ENCODE results near the gene GLYATL1B.
"Not testable (repeated sequence)": the region's sequence is repeated elsewhere in the genome, so short reads cannot be mapped to it uniquely, and the experiment has no call there.

GLYATL1B gene

GRCh38 chr11:59086007-59086406, at the start of gene GLYATL1B:
TSS of gene GLYATL1B (plus strand) at chr11:59086307. CDS start at chr11:59086307, 0 bp downstream.
- H3K4me3 ChIP-seq (replicated peaks in 1 of 2; ENCODE audit: low read depth in 2 of 2, low read length in 2 of 2); DNase-seq (ENCODE audit: low read depth in 2 of 2): not testable (repeated sequence)

GRCh38 chr11:59036542-59036941, 49.6 kb upstream of the GLYATL1B start:
- DNase-seq (ENCODE audit: low read depth in 2 of 2); H3K4me3 ChIP-seq (replicated peaks in 1 of 2; ENCODE audit: low read depth in 2 of 2, low read length in 2 of 2): not testable (repeated sequence)

GRCh38 chr11:59037434-59037833, 48.7 kb upstream of the GLYATL1B start:
- not testable (repeated sequence) for DNase-seq (ENCODE audit: low read depth in 2 of 2)

DNA sequence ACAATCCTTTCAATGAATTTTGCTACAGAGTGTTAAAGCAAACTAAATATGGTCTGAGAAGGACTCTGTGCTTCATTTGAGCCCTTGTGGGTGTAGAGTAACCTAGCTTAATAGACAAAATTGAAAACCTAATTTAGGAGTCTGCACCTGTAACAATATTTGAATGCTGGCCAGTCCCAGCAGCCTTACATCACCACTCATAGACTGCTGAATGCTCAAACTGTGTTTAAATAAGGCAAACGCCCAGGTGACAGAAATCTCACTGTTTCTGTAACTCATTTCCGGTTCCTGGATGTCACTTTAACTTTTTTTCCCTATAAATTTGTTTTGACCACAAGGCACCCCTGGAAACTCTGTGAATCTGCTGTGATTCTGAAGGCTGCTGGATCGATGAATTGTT, 45.5 kb upstream of the GLYATL1B start:
- no peak for DNase-seq (ENCODE audit: low read depth in 2 of 2)
- TF ChIP-seq, protein P1, sequence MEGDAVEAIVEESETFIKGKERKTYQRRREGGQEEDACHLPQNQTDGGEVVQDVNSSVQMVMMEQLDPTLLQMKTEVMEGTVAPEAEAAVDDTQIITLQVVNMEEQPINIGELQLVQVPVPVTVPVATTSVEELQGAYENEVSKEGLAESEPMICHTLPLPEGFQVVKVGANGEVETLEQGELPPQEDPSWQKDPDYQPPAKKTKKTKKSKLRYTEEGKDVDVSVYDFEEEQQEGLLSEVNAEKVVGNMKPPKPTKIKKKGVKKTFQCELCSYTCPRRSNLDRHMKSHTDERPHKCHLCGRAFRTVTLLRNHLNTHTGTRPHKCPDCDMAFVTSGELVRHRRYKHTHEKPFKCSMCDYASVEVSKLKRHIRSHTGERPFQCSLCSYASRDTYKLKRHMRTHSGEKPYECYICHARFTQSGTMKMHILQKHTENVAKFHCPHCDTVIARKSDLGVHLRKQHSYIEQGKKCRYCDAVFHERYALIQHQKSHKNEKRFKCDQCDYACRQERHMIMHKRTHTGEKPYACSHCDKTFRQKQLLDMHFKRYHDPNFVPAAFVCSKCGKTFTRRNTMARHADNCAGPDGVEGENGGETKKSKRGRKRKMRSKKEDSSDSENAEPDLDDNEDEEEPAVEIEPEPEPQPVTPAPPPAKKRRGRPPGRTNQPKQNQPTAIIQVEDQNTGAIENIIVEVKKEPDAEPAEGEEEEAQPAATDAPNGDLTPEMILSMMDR (IDR thresholded peaks at IDR 0.05; ENCODE audit: low read depth, low read length), result no peak
- no peak overlapping the region for H3K4me3 ChIP-seq (replicated peaks in 1 of 2; ENCODE audit: low read depth in 2 of 2, low read length in 2 of 2)

More at GRCh38 chr11:59037434-59037833, 48.7 kb upstream of the GLYATL1B start:
- H3K4me3 ChIP-seq (replicated peaks in 1 of 2; ENCODE audit: low read depth in 2 of 2, low read length in 2 of 2), result not testable (repeated sequence)

DNA sequence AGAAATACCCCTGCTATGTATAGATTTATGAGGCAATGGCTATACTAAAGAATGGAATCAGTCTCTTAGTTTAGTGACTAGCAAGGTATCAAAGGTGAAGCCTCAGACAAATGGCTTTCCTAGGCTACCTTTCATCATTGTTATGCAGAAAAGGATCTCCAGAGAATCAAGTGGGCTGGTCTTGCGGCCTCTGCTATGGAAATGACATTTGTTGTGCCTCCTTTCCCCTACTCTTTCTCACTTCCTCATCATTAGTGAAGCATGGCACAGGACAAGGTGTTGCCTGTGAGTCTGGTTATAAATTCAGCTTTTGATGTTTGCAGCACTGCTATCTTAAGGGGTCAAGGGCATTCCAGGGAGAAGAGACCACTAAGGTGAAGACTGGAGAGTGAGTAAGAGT, 34.7 kb upstream of the GLYATL1B start:
- not testable (repeated sequence) for DNase-seq (ENCODE audit: low read depth in 2 of 2); H3K4me3 ChIP-seq (replicated peaks in 1 of 2; ENCODE audit: low read depth in 2 of 2, low read length in 2 of 2)

GRCh38 chr11:59052355-59052754, 33.8 kb upstream of the GLYATL1B start:
- H3K4me3 ChIP-seq (replicated peaks in 1 of 2; ENCODE audit: low read depth in 2 of 2, low read length in 2 of 2), result not testable (repeated sequence)

GRCh38 chr11:59053387-59053786, 32.7 kb upstream of the GLYATL1B start:
- no peak overlapping the region for H3K4me3 ChIP-seq (replicated peaks in 1 of 2; ENCODE audit: low read depth in 2 of 2, low read length in 2 of 2)
- peak; percentile 67 to 74 for DNase-seq (ENCODE audit: low read depth in 2 of 2)
- TF ChIP-seq, protein P1 (IDR thresholded peaks at IDR 0.05; ENCODE audit: low read depth, low read length), result peak; percentile 64

More at GRCh38 chr11:59052355-59052754, 33.8 kb upstream of the GLYATL1B start:
- DNase-seq (ENCODE audit: low read depth in 2 of 2), result not testable (repeated sequence)

- DNase-seq (ENCODE audit: low read depth in 2 of 2), result peak; percentile 80 to 92
- H3K4me3 ChIP-seq (replicated peaks in 1 of 2; ENCODE audit: low read depth in 2 of 2, low read length in 2 of 2), result peak overlapping the region in 1 of 2 donors; percentile 14
- TF ChIP-seq, protein P1 (IDR thresholded peaks at IDR 0.05; ENCODE audit: low read depth, low read length), result peak; percentile 89
Observed at GRCh38 chr11:59058120-59059033, 27.7 kb upstream of the GLYATL1B start.

DNA sequence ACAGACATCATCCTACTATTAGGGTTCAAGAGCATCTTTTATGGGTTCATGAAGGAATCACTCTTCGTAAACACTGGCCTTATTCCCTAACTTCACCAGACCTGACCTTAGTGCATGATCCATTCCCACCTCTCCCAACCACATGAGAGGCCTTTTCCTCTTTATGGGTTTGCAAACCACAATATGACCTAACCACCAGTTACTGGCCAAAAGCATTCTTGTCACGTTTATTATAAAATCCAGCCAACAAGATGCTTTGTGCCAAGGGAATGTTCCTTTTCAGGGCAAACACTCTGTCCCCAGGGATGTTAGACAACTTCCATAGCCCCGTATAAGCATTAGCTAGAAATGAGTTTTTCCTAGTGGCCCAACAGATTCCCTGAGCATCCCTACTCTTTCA, 26.0 kb upstream of the GLYATL1B start:
- not testable (repeated sequence) for H3K4me3 ChIP-seq (replicated peaks in 1 of 2; ENCODE audit: low read depth in 2 of 2, low read length in 2 of 2); DNase-seq (ENCODE audit: low read depth in 2 of 2)
